Fibroblast of mammary gland (primary cell): Measurements from ENCODE around the gene ULK3.
A peak's percentile ranks its signal among the peaks of the same experiment; 100 is the strongest.

ENCODE experiments used
- DNase-seq: peaks from one replicate; pipeline ENCODE4 v3.0.0-alpha.2; 2010; ENCODE audit warnings: low read depth
- H3K4me3 ChIP-seq: 2 replicates; pipeline ENCODE4 v1.5.1; 2011; ENCODE audit warnings: low read depth, mild to moderate bottlenecking, low read length, moderate library complexity; ENCODE audit not compliant: control insufficient read depth
- CTCF ChIP-seq: conservative IDR thresholded peaks from 2 replicates; pipeline ENCODE4 v1.5.1; 2011; ENCODE audit warnings: low read depth, low read length, inconsistent platforms; ENCODE audit not compliant: control insufficient read depth, insufficient read depth

The ULK3 gene

GRCh38 chr15:74842581-74843444, at the start of gene ULK3:
Gene ULK3 (minus strand): TSS chr15:74843156. CDS start chr15:74843105, 51 bp downstream.
- TF ChIP-seq CTCF, result no peak
- peak; percentile 76 for DNase-seq
- peak within 1 kb of the TSS; percentile 80 for H3K4me3 ChIP-seq

- no peak for DNase-seq
- no peak overlapping the region for H3K4me3 ChIP-seq
Measured at GRCh38 chr15:74892313-74892712, 49.4 kb upstream of the ULK3 start.

GRCh38 chr15:74891469-74891868, 48.5 kb upstream of the ULK3 start:
- TF ChIP-seq CTCF, result no peak
- no peak overlapping the region for H3K4me3 ChIP-seq
- DNase-seq, result no peak

More at GRCh38 chr15:74892313-74892712, 49.4 kb upstream of the ULK3 start:
- no peak for TF ChIP-seq CTCF

GRCh38 chr15:74890665-74890960, 47.7 kb upstream of the ULK3 start:
- DNase-seq, result no peak
- TF ChIP-seq CTCF, result no peak
- H3K4me3 ChIP-seq, result peak overlapping the region; percentile 98

GRCh38 chr15:74889883-74890664, 47.1 kb upstream of the ULK3 start, which contains the start of gene MPI:
Gene MPI (plus strand): TSS chr15:74890042. CDS start chr15:74890074, 32 bp downstream.
- peak within 1 kb of the TSS; percentile 98 for H3K4me3 ChIP-seq
- TF ChIP-seq CTCF, result no peak
- DNase-seq, result peak; percentile 67

GRCh38 chr15:74889390-74889882, 46.5 kb upstream of the ULK3 start:
- peak overlapping the region; percentile 98 for H3K4me3 ChIP-seq
- TF ChIP-seq CTCF, result no peak
- peak; percentile 33 for DNase-seq
